Uterus (tissue), 4 donors: ENCODE measurements around the gene HSD17B2. TPM values are rescaled to one million over a fixed set of nuclear protein-coding genes. Genes with fewer than 3 reads are reported as not detected.

Source experiments
- DNase-seq, 2 donors: peaks; one replicate each; pipeline ENCODE4 v3.0.0-alpha.2; 2019 to 2020
- H3K27ac ChIP-seq, 2 donors: fragments of 200-600 bp; sonication (generic); 1 replicate in 1 of 2; 2 replicates in 1 of 2; pipeline ENCODE4 v1.5.1; 2016 to 2018
- H3K27me3 ChIP-seq, 2 donors: fragments of 200-600 bp; sonication (generic); one replicate each; pipeline ENCODE4 v1.5.1; 2018 to 2019; ENCODE audit warnings: control low read depth in 1 of 2
- H3K36me3 ChIP-seq, 2 donors: fragments of 200-600 bp; sonication (generic); one replicate each; pipeline ENCODE4 v1.5.1; 2019; ENCODE audit warnings: control low read depth in 1 of 2
- H3K4me1 ChIP-seq, 2 donors: fragments of 200-600 bp; sonication (generic); one replicate each; pipeline ENCODE4 v1.5.1; 2018 to 2019; ENCODE audit warnings: control low read depth in 1 of 2
- H3K4me3 ChIP-seq, 2 donors: fragments of 200-600 bp; sonication (generic); 1 replicate in 1 of 2; 2 replicates in 1 of 2; pipeline ENCODE4 v1.5.1; 2018 to 2019; ENCODE audit warnings: mild to moderate bottlenecking in 1 of 2
- H3K9me3 ChIP-seq, 2 donors: fragments of 200-600 bp; sonication (generic); one replicate each; pipeline ENCODE4 v1.5.1; 2019; ENCODE audit warnings: control low read depth in 1 of 2
- CTCF ChIP-seq, 4 experiments: fragments of 200-600 bp in 2 of 4; fragments of 450-650 bp in 2 of 4; sonication (generic) in 2 of 4; IDR thresholded peaks; one replicate each; pipeline ENCODE4 v1.5.1; 2016 to 2019; ENCODE audit warnings: antibody characterized with exemption in 4 of 4, mild to moderate bottlenecking in 2 of 4, moderate library complexity in 1 of 4
- POLR2A ChIP-seq, 2 donors: fragments of 450-650 bp; IDR thresholded peaks; one replicate each; pipeline ENCODE4 v1.6.1; 2016; ENCODE audit warnings: antibody characterized with exemption in 2 of 2, mild to moderate bottlenecking in 1 of 2, moderate library complexity in 1 of 2
- intact Hi-C: fragments of 100-400 bp; cut with DNase I; formaldehyde crosslinking; loops from one replicate; pipeline ENCODE4 v1.15.1; 2023; ENCODE audit warnings: low total_unique reads
- total RNA-seq, 4 donors: library from RNA; depleted of rRNA in 3 of 4; stranded (reverse); fragments of >200 nt in 3 of 4; gene quantifications; one replicate each; pipeline versions ENCODE4 v1.1.0 to v1.2.4, GENCODE V29; 2014 to 2023
- donor health status: DM: yes; HTN: yes; CAD: no.

Gene HSD17B2
- total RNA-seq, 4 donors from 2014 or later: 0.14 TPM; not detected in 3

DNA sequence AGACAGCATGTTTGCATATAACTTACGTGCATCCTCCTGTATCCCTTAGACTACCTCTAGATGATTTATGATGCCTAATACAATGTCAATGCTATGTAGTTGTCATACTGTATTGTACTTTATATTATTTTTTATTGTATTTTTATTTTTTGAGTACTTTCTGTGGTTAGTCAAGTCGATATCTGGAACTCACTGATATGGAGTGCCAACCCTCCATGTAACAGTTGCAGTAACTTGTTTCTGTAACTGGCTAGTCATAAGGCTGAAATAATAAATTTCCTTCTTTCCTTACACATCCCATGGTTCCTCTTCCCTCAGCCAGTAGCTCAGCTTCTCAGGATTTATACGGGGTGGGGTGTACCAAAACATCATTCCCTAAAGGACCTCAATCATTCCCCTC lies 111.5 kb downstream of the HSD17B2 start:
- no peak for DNase-seq
- Histone ChIP-seq H3K27me3 (no peaks in the 10 kb centered on the region), H3K36me3 (no peaks in the 10 kb centered on the region), H3K4me3 (no peak overlapping the region), H3K4me1 (no peaks in the 10 kb centered on the region), H3K27ac (no peak overlapping the region), H3K9me3 (no peaks in the 10 kb centered on the region)
- TF ChIP-seq CTCF (IDR thresholded peaks at IDR 0.05) (no peak), POLR2A (IDR thresholded peaks at IDR 0.05) (no peak)
- intact Hi-C loops: no loop called here

- intact Hi-C loops: no loop called here
- TF ChIP-seq CTCF (IDR thresholded peaks at IDR 0.05) (no peak), POLR2A (IDR thresholded peaks at IDR 0.05) (no peak)
These were observed 111.9 kb downstream of the HSD17B2 start for GRCh38 chr16:82146957-82147356.

GRCh38 chr16:82147546-82147945 lies 112.5 kb downstream of the HSD17B2 start:
- DNase-seq: no peak
- TF ChIP-seq POLR2A (IDR thresholded peaks at IDR 0.05) (no peak), CTCF (IDR thresholded peaks at IDR 0.05) (no peak)
- H3K4me3 ChIP-seq: no peak overlapping the region
- no peaks in the 10 kb centered on the region for H3K27me3 ChIP-seq
- H3K9me3 ChIP-seq: no peaks in the 10 kb centered on the region
- no peak overlapping the region for H3K27ac ChIP-seq
- intact Hi-C loops: no loop called here
- H3K36me3 ChIP-seq: no peaks in the 10 kb centered on the region
- peaks cover 0 to 6% of the 10 kb centered on the region in 2 donors for H3K4me1 ChIP-seq

More at GRCh38 chr16:82146957-82147356, 111.9 kb downstream of the HSD17B2 start:
- H3K9me3 ChIP-seq: no peaks in the 10 kb centered on the region
- DNase-seq: no peak
- no peaks in the 10 kb centered on the region for H3K27me3 ChIP-seq
- H3K4me3 ChIP-seq: no peak overlapping the region
- H3K27ac ChIP-seq: no peak overlapping the region
- no peaks in the 10 kb centered on the region for H3K36me3 ChIP-seq
- peaks cover 0 to 2% of the 10 kb centered on the region in 2 donors for H3K4me1 ChIP-seq

Other genes starting within 250 kb of the HSD17B2 start
- gene SDR42E1, start 23.8 kb upstream of the HSD17B2 start, total RNA-seq: 1 to 10 TPM in 2 of 4 donors, under 1 TPM in 2; under 0.01 to 5.1 (median 1.5) TPM
- 10 to 100 TPM; 18.4 to 55.6 (median 29.8) TPM for gene MPHOSPH6, start 135.0 kb downstream of the HSD17B2 start, total RNA-seq